A549 (cell line): ENCODE results near the gene MISFA. TPM values are rescaled to one million over a fixed set of nuclear protein-coding genes. Genes with fewer than 3 reads are reported as not detected.

ENCODE experiments used
- ATAC-seq, 2 experiments: fragments of 200-7000 bp in 1 of 2; fragments of >200 bp in 1 of 2; cut with Nextera tagmentation in 1 of 2; cut with Tn5 transposase in 1 of 2; 3 replicates each; pipeline versions ENCODE4 v1.8.0 to v1.9.1; 2018 to 2020; ENCODE audit warnings: mild to moderate bottlenecking in 1 of 2, moderate library complexity in 1 of 2
- CTCF ChIA-PET: fragments of 300-600 bp; sonication (Branson Sonifier 250); formaldehyde crosslinking; extraction: SDS; loops from one replicate; lab custom pipeline; 2021; ENCODE audit warnings: antibody characterized with exemption, inconsistent platforms; lab: Yijun Ruan, JAX
- POLR2A ChIA-PET: fragments of 350-600 bp; formaldehyde crosslinking; extraction: SDS; loops from one replicate; lab custom pipeline; 2021; ENCODE audit warnings: antibody characterized with exemption, inconsistent platforms; lab: Yijun Ruan, JAX
- DNase-seq, 2 experiments: peaks; one replicate each; pipeline versions ENCODE4 v3.0.0 to v3.0.0-alpha.2; 2011 to 2016; ENCODE audit warnings: low read depth in 1 of 2, low spot score in 1 of 2
- FAIRE-seq: peaks from 2 replicates; lab custom pipeline; 2011; peaks lifted over from hg19 to GRCh38; lab: Jason Lieb, UNC
- H3K27ac ChIP-seq, 2 experiments: fragments of >200 bp; sonication (Bioruptor Twin); formaldehyde crosslinking; 3 replicates each; pipeline ENCODE4 v1.5.1; 2016 to 2017
- H3K4me1 ChIP-seq: fragments of >200 bp; sonication (Bioruptor Twin); formaldehyde crosslinking; 3 replicates; pipeline ENCODE4 v1.6.1; 2016
- H3K4me2 ChIP-seq: fragments of >200 bp; sonication (Bioruptor Twin); formaldehyde crosslinking; 3 replicates; pipeline ENCODE4 v1.6.1; 2016
- H3K4me3 ChIP-seq: fragments of >200 bp; sonication (Bioruptor Twin); formaldehyde crosslinking; 3 replicates; pipeline ENCODE4 v1.5.1; 2016
- H3K9me3 ChIP-seq: fragments of >200 bp; sonication (Bioruptor Twin); formaldehyde crosslinking; 3 replicates; pipeline ENCODE4 v1.6.1; 2016
- CBX2 ChIP-seq: fragments of 200-600 bp; sonication (generic); IDR thresholded peaks from 2 replicates; pipeline ENCODE4 v1.6.1; 2016; ENCODE audit warnings: low read depth, mild to moderate bottlenecking, borderline replicate concordance
- ESRRA ChIP-seq: fragments of 150-350 bp; IDR thresholded peaks from 2 replicates; pipeline ENCODE4 v1.6.1; 2014; ENCODE audit warnings: mild to moderate bottlenecking, low read length, borderline replicate concordance
- FOSB ChIP-seq: fragments of 250-450 bp; sonication (Bioruptor Pico); IDR thresholded peaks from 2 replicates; pipeline ENCODE4 v1.5.0; 2020; ENCODE audit warnings: mild to moderate bottlenecking, moderate library complexity
- FOSL2 ChIP-seq, 2 experiments: fragments of 450-650 bp in 1 of 2; fragments of >200 bp in 1 of 2; sonication (Bioruptor Twin) in 1 of 2; formaldehyde crosslinking; IDR thresholded peaks; 2 replicates each; pipeline versions ENCODE4 v1.5.0 to v1.6.1; 2016 to 2020; ENCODE audit warnings: mild to moderate bottlenecking in 1 of 2, moderate library complexity in 1 of 2
- HOXA7 ChIP-seq: fragments of 250-450 bp; sonication (Bioruptor Pico); IDR thresholded peaks from 2 replicates; pipeline ENCODE4 v1.5.0; 2020; ENCODE audit warnings: mild to moderate bottlenecking, moderate library complexity
- HOXB13 ChIP-seq: fragments of 250-450 bp; sonication (Bioruptor Pico); IDR thresholded peaks from 2 replicates; pipeline ENCODE4 v1.5.0; 2020; ENCODE audit warnings: low read depth, mild to moderate bottlenecking, moderate library complexity
- HOXB5 ChIP-seq: fragments of 250-450 bp; sonication (Bioruptor Pico); IDR thresholded peaks from 2 replicates; pipeline ENCODE4 v1.5.0; 2020; ENCODE audit warnings: mild to moderate bottlenecking, moderate library complexity
- KDM5A ChIP-seq: fragments of 200-600 bp; sonication (generic); IDR thresholded peaks from 2 replicates; pipeline ENCODE4 v1.6.1; 2016; ENCODE audit warnings: antibody characterized with exemption, mild to moderate bottlenecking
- MAFK ChIP-seq: fragments of 450-650 bp; IDR thresholded peaks from 2 replicates; pipeline ENCODE4 v1.6.1; 2014; ENCODE audit not compliant: partially characterized antibody
- POLR2A ChIP-seq: IDR thresholded peaks from 2 replicates; pipeline ENCODE4 v1.6.1; 2012; ENCODE audit warnings: mild to moderate bottlenecking, low read length
- RCOR1 ChIP-seq: fragments of 150-350 bp; IDR thresholded peaks from 2 replicates; pipeline ENCODE4 v1.6.1; 2014; ENCODE audit warnings: antibody characterized with exemption, low read length, low read depth
- RFX5 ChIP-seq: fragments of 450-650 bp; IDR thresholded peaks from 2 replicates; pipeline ENCODE4 v1.7.1; 2014; ENCODE audit warnings: antibody characterized with exemption, mild to moderate bottlenecking, moderate library complexity
- TP53 ChIP-seq: fragments of 250-450 bp; sonication (Bioruptor Pico); IDR thresholded peaks from 2 replicates; pipeline ENCODE4 v1.5.0; 2021; ENCODE audit warnings: mild to moderate bottlenecking, moderate library complexity
- ZC3H11A ChIP-seq: fragments of 450-650 bp; IDR thresholded peaks from 2 replicates; pipeline ENCODE4 v1.6.1; 2014; ENCODE audit warnings: antibody characterized with exemption, mild to moderate bottlenecking
- WGBS: methylation state at CpG from one replicate; pipeline ENCODE4 v1.1.6; 2017; ENCODE audit errors: missing lambda C conversion rate; 5-methylcytosine and 5-hydroxymethylcytosine counted together
- polyA plus RNA-seq, 4 experiments: library from polyadenylated mRNA; depleted of rRNA in 3 of 4; stranded (reverse); fragments of >200 nt; fragmentation: RNase III in 1 of 4; extraction: RNeasy Plus Mini Kit Qiagen cat#74134 plus additional on column Dnase treatment in 1 of 4; gene quantifications; 2 replicates in 3 of 4; 3 replicates in 1 of 4; pipeline ENCODE4 v1.2.3, GENCODE V29; 2011 to 2017
- TF ChIP-seq, protein P1 (sequence below): fragments of 450-650 bp; IDR thresholded peaks from 2 replicates; pipeline ENCODE4 v1.6.1; 2014; ENCODE audit warnings: antibody characterized with exemption
- TF ChIP-seq, protein P2 (sequence below): IDR thresholded peaks from 2 replicates; pipeline ENCODE4 v1.6.1; 2012

The MISFA gene
- polyA plus RNA-seq, 2 of the 4 experiments (the other 2 are of a cell fraction): 1.7 to 6.3 TPM

DNA sequence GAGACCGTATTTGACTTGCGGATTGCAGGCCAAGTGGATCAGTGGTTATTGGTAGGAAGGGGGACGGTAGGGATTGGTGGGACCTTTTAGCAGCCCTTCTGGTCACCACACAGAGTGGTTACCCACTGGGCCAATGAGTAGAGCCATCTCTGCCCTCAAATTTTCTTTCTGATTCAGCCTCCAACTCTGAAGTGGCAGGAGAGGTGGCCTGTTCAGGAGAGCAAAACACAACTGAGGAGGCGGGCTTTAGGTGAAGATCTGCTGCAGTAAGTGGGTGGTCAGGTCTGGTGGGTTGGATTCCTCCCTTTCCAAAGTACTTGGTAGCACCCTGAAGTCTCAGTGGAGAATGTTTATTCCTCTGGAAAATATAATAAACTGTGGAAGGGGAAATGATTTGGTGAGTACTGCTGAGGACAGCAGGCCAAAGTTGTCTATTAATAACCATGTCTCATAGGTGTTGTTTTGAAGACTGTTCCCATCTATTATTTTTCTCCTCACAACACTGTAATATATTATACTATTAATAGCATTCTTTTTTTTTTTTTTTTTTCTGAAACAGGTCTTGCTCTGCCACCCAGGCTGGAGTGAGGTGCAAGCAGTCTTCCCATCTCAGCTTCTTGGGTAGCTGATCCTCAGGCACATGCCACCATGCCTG, 1.5 kb downstream of the MISFA start:
- ChIA-PET POLR2A (no interaction called here), CTCF (interaction anchor here (0.6 to 1.4 kb wide), 4 partner anchors 30 to 870 kb away, joined by 3 to 5 read pairs (median 4); no protein-coding TSS in a partner anchor)
- TF ChIP-seq HOXB5 (no peak), TP53 (CRISPR knock-in tag) (no peak), RFX5 (no peak), HOXA7 (CRISPR knock-in tag) (no peak), MAFK (no peak), ESRRA (no peak), KDM5A (no peak), ZC3H11A (no peak), HOXB13 (CRISPR knock-in tag) (no peak), FOSB (CRISPR knock-in tag) (no peak), FOSL2 (IDR thresholded peaks at IDR 0.05) (no peak), FOSL2 (CRISPR knock-in tag; IDR thresholded peaks at IDR 0.05) (no peak)
- TF ChIP-seq, protein P1, sequence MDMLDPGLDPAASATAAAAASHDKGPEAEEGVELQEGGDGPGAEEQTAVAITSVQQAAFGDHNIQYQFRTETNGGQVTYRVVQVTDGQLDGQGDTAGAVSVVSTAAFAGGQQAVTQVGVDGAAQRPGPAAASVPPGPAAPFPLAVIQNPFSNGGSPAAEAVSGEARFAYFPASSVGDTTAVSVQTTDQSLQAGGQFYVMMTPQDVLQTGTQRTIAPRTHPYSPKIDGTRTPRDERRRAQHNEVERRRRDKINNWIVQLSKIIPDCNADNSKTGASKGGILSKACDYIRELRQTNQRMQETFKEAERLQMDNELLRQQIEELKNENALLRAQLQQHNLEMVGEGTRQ: no peak
- TF ChIP-seq, protein P2, sequence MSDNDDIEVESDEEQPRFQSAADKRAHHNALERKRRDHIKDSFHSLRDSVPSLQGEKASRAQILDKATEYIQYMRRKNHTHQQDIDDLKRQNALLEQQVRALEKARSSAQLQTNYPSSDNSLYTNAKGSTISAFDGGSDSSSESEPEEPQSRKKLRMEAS: no peak
- WGBS: 98% methylated on average over 4 of the region's 4 CpGs
- FAIRE-seq (no peak), DNase-seq (no peak), ATAC-seq (no peak)
- no peak overlapping the region for H3K4me3 ChIP-seq
- no peaks in the 10 kb centered on the region for H3K9me3 ChIP-seq
- H3K4me1 ChIP-seq: no peaks in the 10 kb centered on the region
- no peak overlapping the region for H3K4me2 ChIP-seq
- H3K27ac ChIP-seq: no peak overlapping the region

GRCh38 chr11:18608376-18608775, 8.8 kb downstream of the MISFA start:
- FAIRE-seq: no peak
- TF ChIP-seq ESRRA: no peak
- TF ChIP-seq, all 56 proteins: peak for 0
- POLR2A ChIA-PET: no interaction called here

DNA sequence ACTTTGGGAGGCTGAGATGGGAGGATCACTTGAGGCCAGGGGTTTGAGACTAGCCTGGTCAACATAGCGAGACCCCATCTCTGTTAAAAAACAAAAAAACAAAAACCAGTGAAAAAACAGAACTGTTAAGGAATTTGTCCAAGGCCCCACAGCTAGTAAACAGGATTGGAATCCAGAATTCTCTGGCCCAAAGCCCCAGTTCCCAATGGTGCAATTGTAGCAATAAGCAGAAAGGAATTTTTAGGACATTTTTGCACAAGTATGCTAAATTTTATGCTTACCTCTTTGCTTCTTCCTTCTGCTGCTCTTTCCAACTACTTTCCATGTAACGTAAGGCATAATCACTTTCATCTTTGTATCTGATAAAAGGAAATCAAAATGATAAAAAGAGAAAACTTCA, 11.6 kb downstream of the MISFA start:
- POLR2A ChIA-PET: no interaction called here
- TF ChIP-seq FOSB (CRISPR knock-in tag): no peak
- no peak for TF ChIP-seq KDM5A
- TF ChIP-seq RCOR1: no peak
- TF ChIP-seq POLR2A: no peak
- TF ChIP-seq, all 56 proteins: peak for 0
- 98% methylated on average over 2 of the region's 2 CpGs for WGBS
- Histone ChIP-seq H3K4me3 (no peak overlapping the region), H3K4me1 (no peaks in the 10 kb centered on the region), H3K4me2 (no peak overlapping the region), H3K27ac (no peak overlapping the region), H3K9me3 (no peaks in the 10 kb centered on the region)
- DNase-seq (no peak), ATAC-seq (no peak), FAIRE-seq (no peak)
- CTCF ChIA-PET: no interaction called here

More at GRCh38 chr11:18608376-18608775, 8.8 kb downstream of the MISFA start:
- WGBS: 76% methylated on average over 3 of the region's 3 CpGs
- Histone ChIP-seq H3K9me3 (no peaks in the 10 kb centered on the region), H3K4me1 (no peaks in the 10 kb centered on the region), H3K4me3 (no peak overlapping the region), H3K27ac (no peak overlapping the region), H3K4me2 (no peak overlapping the region)
- ATAC-seq (no peak), DNase-seq (no peak)
- CTCF ChIA-PET: no interaction called here

GRCh38 chr11:18612394-18612793, 12.8 kb downstream of the MISFA start:
- H3K4me3 ChIP-seq: no peak overlapping the region
- FAIRE-seq (no peak), ATAC-seq (no peak), DNase-seq (no peak)
- TF ChIP-seq CBX2: no peak
- TF ChIP-seq FOSL2 (IDR thresholded peaks at IDR 0.05): no peak
- TF ChIP-seq FOSL2 (CRISPR knock-in tag; IDR thresholded peaks at IDR 0.05): 0 out of 2 replicates have a peak, but pooled peaks have one; percentile 11
- H3K4me1 ChIP-seq: no peaks in the 10 kb centered on the region
- ChIA-PET CTCF (interaction anchor here (0.8 to 2.2 kb wide), 2 partner anchors 8 to 17 kb away, joined by 4 to 7 read pairs; no protein-coding TSS in a partner anchor), POLR2A (no interaction called here)
- WGBS: 79% methylated on average over 4 of the region's 4 CpGs
- no peak overlapping the region for H3K27ac ChIP-seq
- no peak overlapping the region for H3K4me2 ChIP-seq
- H3K9me3 ChIP-seq: no peaks in the 10 kb centered on the region
